HG02642 (cell line): Measurements from ENCODE around the gene PTPA.

Experiments used
- ATAC-seq: cut with Tn5 transposase; IDR thresholded peaks from one replicate; pipeline ENCODE4 v1.9.1; 2021; ENCODE audit warnings: mild to moderate bottlenecking; ENCODE audit not compliant: unreplicated experiment, poor library complexity

PTPA gene

GRCh38 chr9:129174102-129174723 lies 63.0 kb downstream of the PTPA start:
- no peak for ATAC-seq

GRCh38 chr9:129174724-129175514 lies 63.7 kb downstream of the PTPA start:
- no peak for ATAC-seq

- ATAC-seq, result no peak
These were observed 64.3 kb downstream of the PTPA start for GRCh38 chr9:129175515-129175824.

- no peak for ATAC-seq
These were observed 64.8 kb downstream of the PTPA start for GRCh38 chr9:129175825-129176633.

- no peak for ATAC-seq
These were observed 65.7 kb downstream of the PTPA start for GRCh38 chr9:129176701-129177442.

- ATAC-seq, result peak; percentile 25
These were observed 66.2 kb downstream of the PTPA start for GRCh38 chr9:129177443-129177790.

GRCh38 chr9:129177791-129178567 lies 66.8 kb downstream of the PTPA start, which contains the start of gene IER5L:
TSS of gene IER5L (minus strand) at chr9:129178261. CDS start at chr9:129178052, 209 bp downstream.
- peak; percentile 84 for ATAC-seq

GRCh38 chr9:129178568-129179382 lies 67.6 kb downstream of the PTPA start:
- ATAC-seq, result no peak

- no peak for ATAC-seq
These were observed 70.0 kb downstream of the PTPA start for GRCh38 chr9:129181246-129181645.

GRCh38 chr9:129182122-129182521 lies 70.9 kb downstream of the PTPA start:
- ATAC-seq, result no peak

- no peak for ATAC-seq
These were observed 71.6 kb downstream of the PTPA start for GRCh38 chr9:129182625-129183494.

- ATAC-seq, result no peak
These were observed 72.4 kb downstream of the PTPA start for GRCh38 chr9:129183495-129184218.

- ATAC-seq, result no peak
These were observed 73.0 kb downstream of the PTPA start for GRCh38 chr9:129184219-129184524.

- no peak for ATAC-seq
These were observed 73.4 kb downstream of the PTPA start for GRCh38 chr9:129184596-129185122.

- ATAC-seq, result no peak
These were observed 74.2 kb downstream of the PTPA start for GRCh38 chr9:129185402-129185801.

- ATAC-seq, result no peak
These were observed 74.8 kb downstream of the PTPA start for GRCh38 chr9:129185991-129186390.

- ATAC-seq, result no peak
These were observed 75.8 kb downstream of the PTPA start for GRCh38 chr9:129187042-129187441.
